Mucosa of descending colon (tissue), 3 donors: ENCODE data around the gene BACH1. TPM values are rescaled to one million over a fixed set of nuclear protein-coding genes. Genes with fewer than 3 reads are reported as not detected.

Experiments used
- ATAC-seq: fragments of 200-7000 bp; cut with Tn5 transposase; one replicate; pipeline ENCODE4 v1.9.1; 2020; ENCODE audit warnings: mild to moderate bottlenecking, moderate library complexity
- DNase-seq, 3 donors: peaks; one replicate each; pipeline ENCODE4 v3.0.0-alpha.2; 2020
- H3K36me3 ChIP-seq: fragments of 200-600 bp; one replicate; pipeline ENCODE4 v1.8.0; 2021; ENCODE audit warnings: low read depth, mild to moderate bottlenecking
- H3K4me1 ChIP-seq: fragments of 200-600 bp; one replicate; pipeline ENCODE4 v1.8.0; 2021; ENCODE audit warnings: low read depth, mild to moderate bottlenecking
- H3K4me3 ChIP-seq: fragments of 200-600 bp; one replicate; pipeline ENCODE4 v1.8.0; 2021; ENCODE audit warnings: mild to moderate bottlenecking
- H3K9me3 ChIP-seq: fragments of 200-600 bp; one replicate; pipeline ENCODE4 v1.8.0; 2021; ENCODE audit warnings: mild to moderate bottlenecking
- CTCF ChIP-seq: fragments of 200-600 bp; IDR thresholded peaks from one replicate; pipeline ENCODE4 v1.8.0; 2022; ENCODE audit warnings: antibody characterized with exemption, mild to moderate bottlenecking
- intact Hi-C, 2 donors: fragments of 100-400 bp; cut with DNase I in 1 of 2; cut with micrococcal nuclease in 1 of 2; formaldehyde crosslinking; loops; one replicate each; pipeline versions ENCODE4 v1.11.0 to v1.11.1; 2022; cut with DNase I, micrococcal nuclease
- total RNA-seq, 3 donors: library from RNA; stranded (reverse); fragmentation: NEBNext Ultra II Directional in 2 of 3; extraction: Animal tissue kit (Norgen Biotek cat#: 25700) in 2 of 3; gene quantifications; one replicate each; pipeline versions ENCODE4 v1.2.1 to v1.2.4, GENCODE V29; 2021 to 2023
- donor health status: DM: no; HTN: no; CAD: no; lungs with moderate emphysema.
- donor health status: DM: no; HTN: no; CAD: no.
- donor health status: DM: no; HTN: yes; CAD: no.

The BACH1 gene
- total RNA-seq, 3 donors from 2014 or later, result 54.0 to 107 (median 57.2) TPM

- intact Hi-C loops, result no loop called here
- Histone ChIP-seq H3K9me3 (no peaks in the 10 kb centered on the region), H3K4me1 (peaks cover 1% of the 10 kb centered on the region), H3K36me3 (no peaks in the 10 kb centered on the region), H3K4me3 (no peak overlapping the region)
- DNase-seq (no peak), ATAC-seq (no peak)
- no peak for TF ChIP-seq CTCF
Observed at GRCh38 chr21:29318354-29318753, 19.6 kb downstream of the BACH1 start.

GRCh38 chr21:29320031-29320430 is 21.3 kb downstream of the BACH1 start:
- intact Hi-C loops, result no loop called here
- no peak overlapping the region for H3K4me3 ChIP-seq
- peaks cover 3% of the 10 kb centered on the region for H3K4me1 ChIP-seq
- no peak for TF ChIP-seq CTCF
- no peak for ATAC-seq
- DNase-seq, result no peak
- no peaks in the 10 kb centered on the region for H3K9me3 ChIP-seq
- H3K36me3 ChIP-seq, result no peaks in the 10 kb centered on the region

- ATAC-seq, result no peak
- no peaks in the 10 kb centered on the region for H3K9me3 ChIP-seq
- peaks cover 3% of the 10 kb centered on the region for H3K4me1 ChIP-seq
- TF ChIP-seq CTCF, result no peak
- H3K36me3 ChIP-seq, result no peaks in the 10 kb centered on the region
- intact Hi-C loops, result no loop called here
- no peak overlapping the region for H3K4me3 ChIP-seq
- DNase-seq, result no peak
Observed at GRCh38 chr21:29321217-29321616, 22.5 kb downstream of the BACH1 start.

GRCh38 chr21:29321932-29322928 is 23.5 kb downstream of the BACH1 start:
- intact Hi-C loops, result no loop called here
- H3K4me3 ChIP-seq, result no peak overlapping the region

GRCh38 chr21:29323189-29323588 is 24.5 kb downstream of the BACH1 start:
- H3K4me3 ChIP-seq, result no peak overlapping the region
- intact Hi-C loops, result no loop called here
- no peaks in the 10 kb centered on the region for H3K9me3 ChIP-seq
- TF ChIP-seq CTCF, result no peak
- no peak for DNase-seq
- peaks cover 3% of the 10 kb centered on the region for H3K4me1 ChIP-seq
- ATAC-seq, result peak; percentile 72
- no peaks in the 10 kb centered on the region for H3K36me3 ChIP-seq

More at GRCh38 chr21:29321932-29322928, 23.5 kb downstream of the BACH1 start:
- H3K4me1 ChIP-seq, result peaks cover 3% of the 10 kb centered on the region
- no peak for TF ChIP-seq CTCF
- ATAC-seq, result no peak
- no peak for DNase-seq
- no peaks in the 10 kb centered on the region for H3K36me3 ChIP-seq
- H3K9me3 ChIP-seq, result no peaks in the 10 kb centered on the region
